HG03558 (cell line): Measurements from ENCODE around the gene CLCA2.

Experiments
- ATAC-seq: cut with Tn5 transposase; IDR thresholded peaks from one replicate; pipeline ENCODE4 v1.9.1; 2021; ENCODE audit warnings: moderate number of reproducible peaks; ENCODE audit not compliant: unreplicated experiment; ENCODE audit errors: extremely low read depth

CLCA2 gene

DNA sequence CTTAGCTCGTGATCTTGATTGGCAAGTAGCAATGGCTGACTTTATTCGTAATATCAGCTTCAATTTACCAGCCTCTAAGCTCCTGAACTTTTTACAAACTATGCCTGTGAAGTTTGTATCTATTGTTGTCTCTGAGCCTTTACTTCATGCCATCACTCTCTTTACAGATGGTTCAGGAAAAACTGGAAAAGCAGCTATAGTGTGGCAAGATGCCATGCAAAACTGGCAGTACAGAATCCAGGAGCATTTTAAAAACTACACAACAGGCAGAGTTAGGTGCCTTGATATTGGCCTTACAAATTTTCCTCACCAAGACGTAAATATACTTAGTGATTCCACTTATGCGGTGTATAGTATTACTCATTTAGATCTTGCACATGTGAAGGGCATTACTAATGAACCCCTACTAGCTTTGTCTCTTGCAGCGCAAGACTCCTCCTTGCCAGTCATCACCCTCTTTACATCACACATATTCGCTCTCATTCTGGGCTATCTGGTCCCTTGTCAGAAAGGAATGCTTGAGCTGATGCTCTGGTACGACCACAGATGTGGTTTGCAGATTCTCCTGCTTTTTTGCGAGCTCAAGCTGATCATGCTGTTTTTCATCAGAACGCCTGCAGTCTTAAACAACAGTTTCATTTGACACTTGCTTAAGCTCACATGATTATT is 81.1 kb downstream of the CLCA2 start:
- ATAC-seq: no peak

DNA sequence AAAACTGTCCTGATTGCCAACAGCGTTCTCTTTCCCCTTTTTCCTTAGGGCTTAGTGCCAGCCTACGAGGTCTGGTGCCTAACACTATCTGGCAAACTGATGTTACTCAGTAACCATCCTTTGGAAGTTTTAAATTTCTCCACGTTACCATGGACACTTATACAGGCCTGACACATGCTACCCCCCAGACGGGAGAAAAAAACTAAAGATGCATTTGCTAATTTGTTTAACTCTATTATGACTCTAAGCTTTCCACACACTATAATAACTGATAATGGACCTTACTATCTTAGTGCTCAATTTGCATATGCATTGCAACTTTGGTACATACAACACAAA is 81.6 kb downstream of the CLCA2 start:
- no peak for ATAC-seq
